Caco-2 (cell line): Measurements from ENCODE around the gene FBLN7. TPM values are rescaled to one million over a fixed set of nuclear protein-coding genes. Genes with fewer than 3 reads are reported as not detected.

ENCODE experiments used
- BruUV-seq: library from RNA; stranded (reverse); fragments of 400-500 nt; replicated peaks from 2 replicates; lab custom pipeline; 2021; lab: Mats Ljungman, UMichigan
- CTCF ChIA-PET: fragments of 300-600 bp; sonication (Branson Sonifier 250); formaldehyde crosslinking; loops from one replicate; lab custom pipeline; 2022; ENCODE audit warnings: antibody characterized with exemption; lab: Charles Lee
- POLR2A ChIA-PET: fragments of 300-600 bp; sonication (Branson Sonifier 250); formaldehyde crosslinking; loops from one replicate; lab custom pipeline; 2022; ENCODE audit warnings: antibody characterized with exemption; lab: Charles Lee
- DNase-seq, 2 experiments: peaks; one replicate each; pipeline versions ENCODE4 v3.0.0 to v3.0.0-alpha.2; 2020 to 2022
- H3K27me3 ChIP-seq: replicated peaks from 2 replicates; pipeline ENCODE4 v1.6.0; 2011; ENCODE audit warnings: low read length; ENCODE audit not compliant: control insufficient read depth, insufficient read depth
- H3K36me3 ChIP-seq: 2 replicates; pipeline ENCODE4 v1.5.1; 2011; ENCODE audit warnings: low read length; ENCODE audit not compliant: control insufficient read depth, insufficient read depth
- H3K4me1 ChIP-seq: fragments of 250-450 bp; sonication (Bioruptor Pico); 2 replicates; pipeline ENCODE4 v1.5.1; 2020; ENCODE audit warnings: mild to moderate bottlenecking
- H3K4me3 ChIP-seq: 2 replicates; pipeline ENCODE4 v1.5.1; 2011; ENCODE audit warnings: low read depth, mild to moderate bottlenecking, control low read depth, low read length
- H3K9me3 ChIP-seq: fragments of 250-450 bp; sonication (Bioruptor Pico); 2 replicates; pipeline ENCODE4 v1.5.1; 2020; ENCODE audit warnings: mild to moderate bottlenecking, moderate library complexity
- H3K27ac Mint-ChIP-seq: one replicate; pipeline ENCODE4 v1.8.0; 2022; ENCODE audit warnings: mixed read lengths; ENCODE audit not compliant: unreplicated experiment
- H3K27me3 Mint-ChIP-seq: one replicate; pipeline ENCODE4 v1.8.0; 2022; ENCODE audit warnings: mixed read lengths; ENCODE audit not compliant: insufficient read depth, unreplicated experiment
- H3K36me3 Mint-ChIP-seq: one replicate; pipeline ENCODE4 v1.8.0; 2022; ENCODE audit warnings: mild to moderate bottlenecking, mixed read lengths; ENCODE audit not compliant: insufficient read depth, unreplicated experiment
- H3K4me1 Mint-ChIP-seq: one replicate; pipeline ENCODE4 v1.8.0; 2022; ENCODE audit warnings: low read depth, mixed read lengths; ENCODE audit not compliant: unreplicated experiment
- H3K4me3 Mint-ChIP-seq: one replicate; pipeline ENCODE4 v1.8.0; 2022; ENCODE audit warnings: mild to moderate bottlenecking, moderate library complexity, mixed read lengths; ENCODE audit not compliant: unreplicated experiment
- H3K9me3 Mint-ChIP-seq: one replicate; pipeline ENCODE4 v1.8.0; 2022; ENCODE audit warnings: mixed read lengths; ENCODE audit not compliant: unreplicated experiment
- intact Hi-C: fragments of 100-400 bp; cut with micrococcal nuclease; formaldehyde crosslinking; loops from one replicate; pipeline ENCODE4 v1.10.0; 2022; ENCODE audit not compliant: unreplicated experiment
- total RNA-seq: library from RNA; stranded (reverse); gene quantifications from 2 replicates; pipeline ENCODE4 v1.2.3, GENCODE V29; 2022
- TF ChIP-seq, protein P1 (sequence below), 2 experiments: fragments of 200-600 bp in 1 of 2; IDR thresholded peaks; 1 replicate in 1 of 2; 2 replicates in 1 of 2; pipeline versions ENCODE4 v1.5.1 to v1.8.0; 2011 to 2022; ENCODE audit warnings: antibody characterized with exemption in 1 of 2, control low read depth in 1 of 2, inconsistent platforms in 1 of 2, low read depth in 1 of 2, low read length in 1 of 2, mild to moderate bottlenecking in 1 of 2, moderate library complexity in 1 of 2; ENCODE audit not compliant: insufficient read depth in 1 of 2, severe bottlenecking in 1 of 2, unreplicated experiment in 1 of 2

FBLN7 gene
- total RNA-seq, 1 experiment from 2014 or later: 0.59 TPM

DNA sequence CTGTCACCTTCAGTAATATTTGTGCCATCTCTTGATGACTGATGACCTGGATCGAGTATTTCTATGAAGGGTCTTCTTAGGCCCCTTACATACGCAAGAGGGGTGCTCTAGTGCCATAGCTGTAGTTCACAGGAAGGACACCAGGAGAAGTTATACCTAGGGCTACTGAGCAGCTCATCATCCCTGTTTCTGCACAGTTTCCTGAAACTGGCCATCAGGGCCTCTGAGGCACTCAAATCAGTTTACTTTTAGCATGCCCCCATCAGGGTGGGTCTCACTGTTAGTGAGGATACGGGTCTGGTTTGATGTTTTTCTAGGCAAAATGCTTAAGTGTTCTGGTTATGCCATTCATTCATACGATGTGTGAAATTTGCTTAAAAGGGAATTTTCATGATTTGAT is 20.0 kb upstream of the FBLN7 start:
- no TSS peak for BruUV-seq
- CTCF ChIA-PET: interaction anchor here (0.6 to 1.4 kb wide), 3 partner anchors 220 to 315 kb away, joined by 3 to 4 read pairs (median 3); partner anchors contain the start of genes MERTK and RGPD8

DNA sequence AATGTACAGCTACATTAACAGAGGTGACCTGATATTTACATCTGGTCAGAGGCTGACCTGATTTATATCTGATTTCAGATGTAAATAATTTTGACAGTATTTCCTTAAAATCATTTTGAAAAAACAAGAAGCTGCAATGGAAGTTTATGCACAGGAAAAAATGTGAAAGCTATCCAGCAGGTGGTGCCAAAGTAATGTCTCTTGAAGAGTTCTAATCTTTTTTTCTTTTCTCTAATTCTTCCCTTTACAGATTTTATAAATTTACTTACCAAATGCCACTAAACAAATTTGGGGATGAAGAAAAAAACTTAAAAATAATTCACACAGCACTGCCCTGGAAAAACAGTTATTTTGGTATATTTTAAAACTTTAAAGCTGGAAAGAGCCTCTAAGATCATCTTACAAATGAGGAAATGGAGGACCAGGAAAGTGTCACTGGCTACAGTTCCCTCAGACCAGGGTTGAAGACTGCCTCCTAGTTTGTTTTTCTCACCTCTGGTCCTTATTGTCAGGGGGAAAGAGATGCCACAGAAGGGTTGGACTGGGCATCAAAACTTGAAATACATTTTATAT is 16.4 kb upstream of the FBLN7 start:
- no peak overlapping the region for H3K4me3 ChIP-seq
- ChIA-PET POLR2A (no interaction called here), CTCF (interaction anchor here (0.6 to 1.2 kb wide), 5 partner anchors 94 to 359 kb away, joined by 3 to 10 read pairs (median 8); partner anchors contain the start of gene RGPD8)
- Mint-ChIP-seq H3K27ac (no peak overlapping the region), H3K4me1 (no peaks in the 10 kb centered on the region), H3K4me3 (no peak overlapping the region), H3K9me3 (peaks cover 29% of the 10 kb centered on the region), H3K27me3 (no peaks in the 10 kb centered on the region), H3K36me3 (peaks cover 6% of the 10 kb centered on the region)
- H3K4me1 ChIP-seq: no peaks in the 10 kb centered on the region
- DNase-seq: peak in 1 of 2 experiments; percentile 53
- BruUV-seq: no TSS peak
- TF ChIP-seq, protein P1, sequence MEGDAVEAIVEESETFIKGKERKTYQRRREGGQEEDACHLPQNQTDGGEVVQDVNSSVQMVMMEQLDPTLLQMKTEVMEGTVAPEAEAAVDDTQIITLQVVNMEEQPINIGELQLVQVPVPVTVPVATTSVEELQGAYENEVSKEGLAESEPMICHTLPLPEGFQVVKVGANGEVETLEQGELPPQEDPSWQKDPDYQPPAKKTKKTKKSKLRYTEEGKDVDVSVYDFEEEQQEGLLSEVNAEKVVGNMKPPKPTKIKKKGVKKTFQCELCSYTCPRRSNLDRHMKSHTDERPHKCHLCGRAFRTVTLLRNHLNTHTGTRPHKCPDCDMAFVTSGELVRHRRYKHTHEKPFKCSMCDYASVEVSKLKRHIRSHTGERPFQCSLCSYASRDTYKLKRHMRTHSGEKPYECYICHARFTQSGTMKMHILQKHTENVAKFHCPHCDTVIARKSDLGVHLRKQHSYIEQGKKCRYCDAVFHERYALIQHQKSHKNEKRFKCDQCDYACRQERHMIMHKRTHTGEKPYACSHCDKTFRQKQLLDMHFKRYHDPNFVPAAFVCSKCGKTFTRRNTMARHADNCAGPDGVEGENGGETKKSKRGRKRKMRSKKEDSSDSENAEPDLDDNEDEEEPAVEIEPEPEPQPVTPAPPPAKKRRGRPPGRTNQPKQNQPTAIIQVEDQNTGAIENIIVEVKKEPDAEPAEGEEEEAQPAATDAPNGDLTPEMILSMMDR (IDR thresholded peaks at IDR 0.05; ENCODE audit: insufficient read depth in 1 of 2, low read depth in 1 of 2, low read length in 1 of 2, severe bottlenecking in 1 of 2, unreplicated experiment in 1 of 2): peak; percentile 51 to 59
- intact Hi-C loops: loop anchor here (5.0 kb wide), 3 partner anchors 96 to 456 kb away; partner anchors contain the start of gene ZC3H8
- H3K36me3 ChIP-seq: no peaks in the 10 kb centered on the region
- no peaks in the 10 kb centered on the region for H3K9me3 ChIP-seq
- no peaks in the 10 kb centered on the region for H3K27me3 ChIP-seq

More for the DNA sequence above, 20.0 kb upstream of the FBLN7 start:
- Mint-ChIP-seq H3K36me3 (peaks cover 6% of the 10 kb centered on the region), H3K27ac (no peak overlapping the region), H3K9me3 (peaks cover 6% of the 10 kb centered on the region), H3K4me1 (no peaks in the 10 kb centered on the region), H3K27me3 (no peaks in the 10 kb centered on the region), H3K4me3 (no peak overlapping the region)
- no peaks in the 10 kb centered on the region for H3K4me1 ChIP-seq
- intact Hi-C loops: no loop called here
- no peaks in the 10 kb centered on the region for H3K36me3 ChIP-seq
- DNase-seq: no peak
- no peaks in the 10 kb centered on the region for H3K27me3 ChIP-seq
- no peaks in the 10 kb centered on the region for H3K9me3 ChIP-seq
- POLR2A ChIA-PET: no interaction called here
- no peak overlapping the region for H3K4me3 ChIP-seq
- TF ChIP-seq, protein P1 (IDR thresholded peaks at IDR 0.05; ENCODE audit: insufficient read depth in 1 of 2, low read depth in 1 of 2, low read length in 1 of 2, severe bottlenecking in 1 of 2, unreplicated experiment in 1 of 2): peak in 1 of 2 experiments; percentile 28

DNA sequence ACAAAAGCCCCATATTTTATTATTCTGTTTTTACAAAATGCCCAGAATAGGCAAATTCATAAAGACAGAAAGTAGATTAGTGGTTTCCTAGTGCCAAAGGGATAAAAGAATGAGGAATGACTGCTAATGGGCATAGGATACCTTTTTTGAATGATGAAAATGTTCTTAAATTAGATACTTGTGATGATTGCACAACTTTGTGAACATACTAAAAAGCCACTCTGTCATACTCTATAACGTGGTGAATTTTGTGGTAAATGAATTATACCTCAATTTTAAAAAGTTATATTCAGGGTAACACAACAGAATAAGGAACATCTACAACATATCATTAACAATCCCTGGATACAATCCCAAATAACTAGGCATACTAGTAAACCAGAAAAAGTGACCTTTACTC is 9.1 kb upstream of the FBLN7 start:
- BruUV-seq: no TSS peak
- Histone ChIP-seq H3K4me1 (no peaks in the 10 kb centered on the region), H3K36me3 (no peaks in the 10 kb centered on the region), H3K9me3 (peaks cover 12% of the 10 kb centered on the region), H3K27me3 (no peaks in the 10 kb centered on the region), H3K4me3 (no peak overlapping the region)
- DNase-seq: no peak
- TF ChIP-seq, protein P1 (IDR thresholded peaks at IDR 0.05; ENCODE audit: insufficient read depth in 1 of 2, low read depth in 1 of 2, low read length in 1 of 2, severe bottlenecking in 1 of 2, unreplicated experiment in 1 of 2): no peak
- ChIA-PET CTCF (no interaction called here), POLR2A (no interaction called here)
- intact Hi-C loops: no loop called here
- no peaks in the 10 kb centered on the region for H3K4me1 Mint-ChIP-seq
- peaks cover 16% of the 10 kb centered on the region for H3K9me3 Mint-ChIP-seq
- no peak overlapping the region for H3K27ac Mint-ChIP-seq
- no peak overlapping the region for H3K4me3 Mint-ChIP-seq
- H3K36me3 Mint-ChIP-seq: no peaks in the 10 kb centered on the region
- no peaks in the 10 kb centered on the region for H3K27me3 Mint-ChIP-seq
